ENCODE measurements around the gene GABBR2.

The GABBR2 gene

DNA sequence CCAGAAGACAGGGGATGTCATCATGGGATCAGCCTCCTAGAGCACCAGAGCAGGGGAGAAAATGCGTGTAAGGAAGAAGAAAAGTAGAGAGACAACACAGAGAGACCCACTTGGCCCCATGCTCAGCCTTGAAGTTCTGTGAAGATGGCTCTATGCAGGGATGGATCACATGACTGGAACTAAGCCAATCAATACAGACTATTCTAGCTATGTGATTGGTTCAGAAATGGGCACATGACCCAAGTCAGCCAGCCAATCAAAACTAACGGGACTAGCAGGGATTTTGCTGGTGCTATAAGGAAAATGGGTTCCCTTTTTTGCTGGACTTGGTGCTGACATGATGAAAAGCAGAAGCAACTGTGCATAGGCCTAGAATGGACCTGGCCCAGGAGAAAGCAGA, 280.3 kb downstream of the GABBR2 start:
- Histone ChIP-seq H3K27me3 (ENCODE audit: control insufficient read depth, insufficient read depth, low read length) (no peaks in the 10 kb centered on the region), H3K27ac (ENCODE audit: low read length) (no peak overlapping the region), H3K4me3 (ENCODE audit: low read length) (no peak overlapping the region), H3K9me3 (ENCODE audit: control insufficient read depth, insufficient read depth, low read length) (no peaks in the 10 kb centered on the region), H3K4me1 (ENCODE audit: control insufficient read depth, insufficient read depth, low read length) (no peaks in the 10 kb centered on the region), H3K36me3 (ENCODE audit: control insufficient read depth, insufficient read depth, low read length) (no peaks in the 10 kb centered on the region)
- WGBS (ENCODE audit: insufficient coverage, insufficient read length), result no CpG with 5 or more reads among the region's 2 CpGs
- DNase-seq (ENCODE audit: low read depth, low spot score), result no peak

DNA sequence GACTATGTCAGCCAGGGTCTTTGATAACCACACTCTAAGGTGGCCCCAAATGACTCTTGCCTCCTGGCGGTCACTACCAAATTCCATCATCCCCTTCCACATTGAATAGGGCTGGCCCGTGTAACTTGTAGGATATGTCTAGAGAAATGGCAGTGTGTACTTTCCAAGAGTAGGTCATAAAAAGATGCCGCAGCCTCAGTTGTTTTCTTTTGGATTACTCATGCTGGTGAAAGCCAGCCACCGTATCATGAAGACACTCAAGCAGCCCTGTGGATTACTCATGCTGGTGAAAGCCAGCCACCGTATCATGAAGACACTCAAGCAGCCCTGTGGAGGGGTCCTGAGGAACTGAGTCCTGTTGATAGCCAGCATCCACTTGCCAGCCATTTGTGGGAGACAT, 281.2 kb downstream of the GABBR2 start:
- H3K4me3 ChIP-seq (ENCODE audit: low read length), result no peak overlapping the region
- no peaks in the 10 kb centered on the region for H3K9me3 ChIP-seq (ENCODE audit: control insufficient read depth, insufficient read depth, low read length)
- no peaks in the 10 kb centered on the region for H3K27me3 ChIP-seq (ENCODE audit: control insufficient read depth, insufficient read depth, low read length)
- H3K27ac ChIP-seq (ENCODE audit: low read length), result no peak overlapping the region
- WGBS (ENCODE audit: insufficient coverage, insufficient read length), result no CpG with 5 or more reads among the region's 5 CpGs
- DNase-seq (ENCODE audit: low read depth, low spot score), result no peak
- H3K4me1 ChIP-seq (ENCODE audit: control insufficient read depth, insufficient read depth, low read length), result no peaks in the 10 kb centered on the region
- no peaks in the 10 kb centered on the region for H3K36me3 ChIP-seq (ENCODE audit: control insufficient read depth, insufficient read depth, low read length)

DNA sequence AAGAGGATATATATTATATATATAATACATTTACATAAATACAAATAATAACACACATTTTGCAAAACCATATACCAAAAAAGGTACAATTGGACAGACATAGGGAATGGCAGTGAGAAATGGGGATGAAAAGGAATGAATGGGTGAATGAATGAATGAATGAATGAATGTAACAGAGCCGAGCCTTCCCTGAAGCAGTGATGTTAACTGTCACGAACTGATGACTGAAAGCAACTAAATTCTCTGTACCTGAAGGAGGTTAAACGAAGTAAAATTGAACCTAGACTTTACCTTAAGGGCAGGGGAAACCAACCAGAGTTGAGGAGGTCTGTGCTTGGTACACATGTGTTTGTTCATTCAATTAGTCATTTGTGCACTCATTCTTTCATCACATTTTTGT, 283.7 kb downstream of the GABBR2 start:
- no peak for DNase-seq (ENCODE audit: low read depth, low spot score)
- no peaks in the 10 kb centered on the region for H3K27me3 ChIP-seq (ENCODE audit: control insufficient read depth, insufficient read depth, low read length)
- no peaks in the 10 kb centered on the region for H3K9me3 ChIP-seq (ENCODE audit: control insufficient read depth, insufficient read depth, low read length)
- no CpG with 5 or more reads among the region's 3 CpGs for WGBS (ENCODE audit: insufficient coverage, insufficient read length)
- no peak overlapping the region for H3K27ac ChIP-seq (ENCODE audit: low read length)
- no peak overlapping the region for H3K4me3 ChIP-seq (ENCODE audit: low read length)
- no peaks in the 10 kb centered on the region for H3K4me1 ChIP-seq (ENCODE audit: control insufficient read depth, insufficient read depth, low read length)
- no peaks in the 10 kb centered on the region for H3K36me3 ChIP-seq (ENCODE audit: control insufficient read depth, insufficient read depth, low read length)

DNA sequence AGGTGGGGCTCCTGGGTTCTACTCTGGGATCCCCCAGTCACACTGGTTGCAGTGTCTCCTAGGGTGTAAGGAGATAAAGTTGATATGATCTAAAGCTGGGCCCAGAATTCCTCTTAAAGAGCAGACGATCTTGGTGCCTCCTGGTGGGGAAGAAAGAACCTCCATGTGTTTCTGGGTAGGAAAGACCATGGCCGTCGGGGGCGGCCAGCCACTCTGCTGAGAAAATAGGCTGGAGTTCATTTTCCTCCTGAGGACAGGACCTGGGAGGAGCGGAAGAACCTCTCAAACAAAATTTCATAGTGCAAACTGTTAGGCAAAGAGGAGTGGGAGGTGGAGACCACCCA, 289.5 kb downstream of the GABBR2 start:
- Histone ChIP-seq H3K36me3 (ENCODE audit: control insufficient read depth, insufficient read depth, low read length) (no peaks in the 10 kb centered on the region), H3K27me3 (ENCODE audit: control insufficient read depth, insufficient read depth, low read length) (no peaks in the 10 kb centered on the region), H3K27ac (ENCODE audit: low read length) (no peak overlapping the region), H3K9me3 (ENCODE audit: control insufficient read depth, insufficient read depth, low read length) (no peaks in the 10 kb centered on the region), H3K4me1 (ENCODE audit: control insufficient read depth, insufficient read depth, low read length) (no peaks in the 10 kb centered on the region), H3K4me3 (ENCODE audit: low read length) (no peak overlapping the region)
- WGBS (ENCODE audit: insufficient coverage, insufficient read length), result no CpG with 5 or more reads among the region's 5 CpGs
- no peak for DNase-seq (ENCODE audit: low read depth, low spot score)

DNA sequence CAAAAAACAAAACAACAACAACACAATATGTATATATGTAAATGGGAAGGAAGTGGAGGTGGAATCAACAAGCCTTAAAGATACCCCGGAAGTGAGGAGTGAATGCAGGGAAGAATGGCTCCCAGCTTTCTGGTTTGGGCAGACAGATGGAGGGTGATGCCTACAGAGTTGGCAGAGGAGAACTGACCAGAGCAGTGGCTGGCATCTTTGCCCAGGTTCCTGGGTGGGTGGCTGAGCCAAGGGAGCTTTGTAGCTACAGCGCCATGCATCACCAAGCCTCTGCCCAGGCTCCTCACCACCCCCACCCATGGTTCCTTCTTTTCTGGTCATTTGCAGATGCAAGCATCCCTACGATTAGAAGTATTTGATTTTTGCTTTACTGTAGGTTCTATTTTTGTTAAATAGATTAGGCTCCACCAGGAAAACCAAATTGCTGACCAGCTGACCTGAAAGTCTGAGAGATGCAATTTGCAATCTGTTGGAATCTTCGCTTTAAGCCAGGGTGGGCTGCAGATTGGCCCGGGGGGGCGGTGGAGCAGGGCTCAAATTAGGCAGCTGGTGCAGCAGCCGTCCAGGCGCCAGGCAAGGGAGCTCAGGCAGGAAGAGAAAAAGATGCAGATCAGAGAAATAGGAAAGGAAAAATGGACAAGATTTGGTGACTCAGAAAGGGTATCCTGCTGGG, 290.0 kb downstream of the GABBR2 start:
- no CpG with 5 or more reads among the region's 8 CpGs for WGBS (ENCODE audit: insufficient coverage, insufficient read length)
- DNase-seq (ENCODE audit: low read depth, low spot score), result no peak
- Histone ChIP-seq H3K4me1 (ENCODE audit: control insufficient read depth, insufficient read depth, low read length) (no peaks in the 10 kb centered on the region), H3K4me3 (ENCODE audit: low read length) (no peak overlapping the region), H3K27me3 (ENCODE audit: control insufficient read depth, insufficient read depth, low read length) (no peaks in the 10 kb centered on the region), H3K36me3 (ENCODE audit: control insufficient read depth, insufficient read depth, low read length) (no peaks in the 10 kb centered on the region), H3K9me3 (ENCODE audit: control insufficient read depth, insufficient read depth, low read length) (no peaks in the 10 kb centered on the region), H3K27ac (ENCODE audit: low read length) (no peak overlapping the region)

DNA sequence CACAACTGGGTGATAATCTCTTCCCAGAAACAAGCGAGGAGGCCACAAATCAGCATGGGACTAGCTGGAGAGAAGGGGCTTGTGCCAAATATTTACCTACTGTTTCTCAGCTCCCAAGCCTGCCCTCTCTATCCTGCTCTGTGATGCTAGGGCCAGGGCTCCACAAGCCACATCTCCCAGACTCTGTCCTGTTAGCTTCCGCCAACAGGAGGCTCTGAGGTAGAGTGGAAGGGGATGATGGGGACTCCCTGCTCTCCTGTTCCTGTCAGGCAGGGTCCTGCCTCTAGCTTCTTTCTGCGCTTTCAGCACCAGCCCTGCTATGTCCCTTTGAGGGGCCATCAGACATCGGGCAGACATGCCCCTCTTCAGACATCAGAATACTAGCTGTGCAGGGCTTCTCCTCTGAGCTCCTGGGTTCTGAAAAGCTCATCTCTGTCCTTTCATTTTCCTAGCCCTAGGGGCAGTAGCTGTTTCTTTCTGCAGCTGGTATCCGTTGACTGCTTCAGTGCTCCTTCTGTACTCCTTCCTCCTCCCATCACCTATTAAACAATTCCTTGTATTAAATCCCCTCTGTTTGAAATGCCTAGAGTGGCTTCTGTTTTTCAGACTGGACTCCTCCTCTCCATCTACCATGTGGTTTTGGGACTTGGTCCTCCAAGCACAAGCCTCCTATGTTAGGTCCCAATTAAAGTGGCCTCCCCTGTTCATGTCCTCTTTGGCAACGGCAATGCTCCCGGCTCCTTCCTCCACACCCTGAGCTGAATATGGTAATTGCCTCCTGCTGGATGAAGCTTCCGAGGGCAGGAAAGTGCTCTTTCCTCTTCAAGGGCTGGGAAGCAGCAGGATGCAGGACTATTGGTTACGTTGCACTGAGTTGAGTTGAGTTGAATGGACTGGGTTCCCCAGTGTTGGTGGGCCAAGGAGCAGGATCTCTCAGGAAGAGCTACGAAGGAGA, 292.2 kb downstream of the GABBR2 start:
- H3K9me3 ChIP-seq (ENCODE audit: control insufficient read depth, insufficient read depth, low read length), result no peaks in the 10 kb centered on the region
- H3K27ac ChIP-seq (ENCODE audit: low read length), result no peak overlapping the region
- H3K4me3 ChIP-seq (ENCODE audit: low read length), result no peak overlapping the region
- H3K4me1 ChIP-seq (ENCODE audit: control insufficient read depth, insufficient read depth, low read length), result no peaks in the 10 kb centered on the region
- DNase-seq (ENCODE audit: low read depth, low spot score), result no peak
- H3K27me3 ChIP-seq (ENCODE audit: control insufficient read depth, insufficient read depth, low read length), result no peaks in the 10 kb centered on the region
- no peaks in the 10 kb centered on the region for H3K36me3 ChIP-seq (ENCODE audit: control insufficient read depth, insufficient read depth, low read length)
- no CpG with 5 or more reads among the region's 10 CpGs for WGBS (ENCODE audit: insufficient coverage, insufficient read length)

DNA sequence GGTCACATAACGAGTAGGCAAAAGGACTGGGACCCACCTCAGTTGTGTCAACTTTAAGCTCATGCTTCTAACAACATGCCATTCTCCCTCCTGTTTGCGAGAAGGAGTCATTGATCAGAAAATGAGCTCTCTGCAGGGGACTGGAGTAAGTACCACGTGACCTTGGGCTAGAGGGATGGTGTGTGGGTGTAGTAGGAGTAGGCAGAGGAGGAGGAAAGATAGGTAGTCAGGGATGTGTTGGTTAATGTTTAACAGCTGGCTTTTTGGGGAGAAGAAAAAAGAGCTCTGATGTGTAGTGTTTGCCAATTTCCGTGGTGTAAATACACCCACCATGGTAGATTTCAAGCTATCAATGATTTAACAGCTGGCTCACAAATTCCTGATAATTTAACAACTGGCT, 293.0 kb downstream of the GABBR2 start:
- H3K4me1 ChIP-seq (ENCODE audit: control insufficient read depth, insufficient read depth, low read length), result no peaks in the 10 kb centered on the region
- H3K9me3 ChIP-seq (ENCODE audit: control insufficient read depth, insufficient read depth, low read length), result no peaks in the 10 kb centered on the region
- no peak for DNase-seq (ENCODE audit: low read depth, low spot score)
- no peaks in the 10 kb centered on the region for H3K36me3 ChIP-seq (ENCODE audit: control insufficient read depth, insufficient read depth, low read length)
- no peak overlapping the region for H3K4me3 ChIP-seq (ENCODE audit: low read length)
- H3K27ac ChIP-seq (ENCODE audit: low read length), result no peak overlapping the region
- no CpG with 5 or more reads among the region's 4 CpGs for WGBS (ENCODE audit: insufficient coverage, insufficient read length)
- no peaks in the 10 kb centered on the region for H3K27me3 ChIP-seq (ENCODE audit: control insufficient read depth, insufficient read depth, low read length)

DNA sequence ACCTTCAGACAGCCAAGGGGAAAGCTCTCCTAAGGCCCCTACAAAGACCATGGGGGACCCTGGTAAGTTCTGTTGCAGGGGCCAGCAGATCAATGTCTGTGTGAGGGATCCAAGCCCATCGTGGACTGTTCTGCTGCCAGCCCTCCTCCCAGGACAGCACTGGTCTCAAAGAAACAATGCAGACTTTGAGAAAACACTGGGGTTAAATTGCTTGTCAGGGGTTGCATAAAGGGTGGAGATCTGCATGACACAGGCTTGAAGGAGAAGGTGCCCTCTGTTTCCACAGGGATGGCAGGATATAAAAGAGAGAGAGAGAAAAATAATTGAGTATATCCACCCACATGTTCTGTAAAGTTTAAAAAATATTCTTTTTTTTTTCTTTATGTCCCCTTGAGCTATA, 295.7 kb downstream of the GABBR2 start:
- Histone ChIP-seq H3K27ac (ENCODE audit: low read length) (no peak overlapping the region), H3K36me3 (ENCODE audit: control insufficient read depth, insufficient read depth, low read length) (no peaks in the 10 kb centered on the region), H3K27me3 (ENCODE audit: control insufficient read depth, insufficient read depth, low read length) (no peaks in the 10 kb centered on the region), H3K4me1 (ENCODE audit: control insufficient read depth, insufficient read depth, low read length) (peaks cover 2% of the 10 kb centered on the region; the same call in 1 of the 2 replicates), H3K9me3 (ENCODE audit: control insufficient read depth, insufficient read depth, low read length) (no peaks in the 10 kb centered on the region), H3K4me3 (ENCODE audit: low read length) (no peak overlapping the region)
- DNase-seq (ENCODE audit: low read depth, low spot score), result no peak
- no CpG with 5 or more reads among the region's 1 CpG for WGBS (ENCODE audit: insufficient coverage, insufficient read length)

DNA sequence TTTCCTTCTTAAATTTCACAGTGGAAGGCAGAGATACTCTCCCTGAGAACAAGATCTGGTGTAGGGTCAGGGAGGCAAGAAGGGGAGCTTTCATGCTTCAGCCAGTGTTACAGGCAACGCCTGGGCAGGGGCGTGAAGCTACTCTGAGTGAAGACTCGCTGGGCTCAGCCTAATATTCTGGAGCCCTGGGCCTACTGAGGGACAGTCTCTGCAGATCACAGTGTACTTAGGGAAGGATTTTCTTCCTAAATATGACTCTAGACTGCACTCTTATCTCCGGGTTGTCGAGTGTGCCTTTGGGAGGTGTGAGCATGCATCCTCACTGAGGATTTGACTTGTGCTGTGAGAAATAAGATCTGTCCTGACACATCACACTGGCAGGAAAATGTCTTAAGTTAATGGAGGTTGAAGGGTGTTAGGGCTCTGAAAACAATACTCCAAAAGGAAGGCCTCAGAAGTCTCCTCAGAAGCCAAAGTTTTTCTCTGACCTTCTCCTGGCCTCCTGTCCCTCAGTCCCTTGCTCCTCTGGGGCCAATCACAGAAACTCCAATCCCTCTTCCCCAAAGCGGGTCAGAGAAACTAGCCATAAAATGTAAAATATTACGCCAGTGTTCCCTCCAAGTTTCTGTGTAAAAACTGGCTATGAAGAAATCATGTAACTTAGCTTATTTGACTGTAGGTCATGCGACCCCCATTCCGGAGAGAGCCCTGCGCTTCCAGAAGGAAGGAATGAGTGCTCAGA, 296.5 kb downstream of the GABBR2 start:
- H3K27ac ChIP-seq (ENCODE audit: low read length), result no peak overlapping the region
- peaks cover 2% of the 10 kb centered on the region; the same call in 1 of the 2 replicates for H3K4me1 ChIP-seq (ENCODE audit: control insufficient read depth, insufficient read depth, low read length)
- no CpG with 5 or more reads among the region's 10 CpGs for WGBS (ENCODE audit: insufficient coverage, insufficient read length)
- H3K9me3 ChIP-seq (ENCODE audit: control insufficient read depth, insufficient read depth, low read length), result no peaks in the 10 kb centered on the region
- H3K4me3 ChIP-seq (ENCODE audit: low read length), result no peak overlapping the region
- no peak for DNase-seq (ENCODE audit: low read depth, low spot score)
- H3K27me3 ChIP-seq (ENCODE audit: control insufficient read depth, insufficient read depth, low read length), result no peaks in the 10 kb centered on the region
- no peaks in the 10 kb centered on the region for H3K36me3 ChIP-seq (ENCODE audit: control insufficient read depth, insufficient read depth, low read length)

DNA sequence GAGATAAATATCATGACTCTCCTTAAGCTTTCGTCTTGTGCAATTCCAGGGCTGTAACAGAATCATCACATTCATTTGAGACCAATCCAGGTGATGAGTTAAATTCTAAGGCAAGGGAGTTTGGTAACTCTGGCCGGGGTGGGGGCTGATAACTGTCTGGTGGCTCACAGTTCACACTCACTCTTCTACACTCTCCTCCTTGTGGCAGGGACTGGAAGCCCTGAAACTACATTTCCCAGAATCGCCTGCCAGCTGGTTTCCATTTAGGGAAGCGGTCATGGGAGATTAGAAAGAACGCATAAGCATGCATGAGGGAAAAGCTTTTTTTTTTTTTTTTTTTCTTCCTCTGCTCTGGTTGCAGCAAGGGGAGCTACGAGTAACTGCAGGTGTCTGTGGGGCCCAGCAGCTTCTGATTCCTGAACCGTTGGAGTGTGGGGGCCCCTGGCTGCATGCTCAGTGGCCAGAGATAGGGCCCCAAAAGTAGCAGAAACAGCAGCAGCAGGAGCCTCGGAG, 298.5 kb downstream of the GABBR2 start:
- peak; percentile 22 for DNase-seq (ENCODE audit: low read depth, low spot score)
- Histone ChIP-seq H3K27me3 (ENCODE audit: control insufficient read depth, insufficient read depth, low read length) (no peaks in the 10 kb centered on the region), H3K27ac (ENCODE audit: low read length) (no peak overlapping the region), H3K9me3 (ENCODE audit: control insufficient read depth, insufficient read depth, low read length) (no peaks in the 10 kb centered on the region), H3K36me3 (ENCODE audit: control insufficient read depth, insufficient read depth, low read length) (no peaks in the 10 kb centered on the region), H3K4me3 (ENCODE audit: low read length) (no peak overlapping the region), H3K4me1 (ENCODE audit: control insufficient read depth, insufficient read depth, low read length) (peaks cover 2% of the 10 kb centered on the region; the same call in 1 of the 2 replicates)
- WGBS (ENCODE audit: insufficient coverage, insufficient read length), result no CpG with 5 or more reads among the region's 8 CpGs
